Measurements from ENCODE around the gene HTR4. TPM values are rescaled to one million over a fixed set of nuclear protein-coding genes. Genes with fewer than 3 reads are reported as not detected.

HTR4 gene
- total and polyA plus RNA-seq, 7 donors: 0.60 to 16.1 (median 3.1) TPM

GRCh38 chr5:148443998-148444397 lies 210.3 kb downstream of the HTR4 start:
- peak; percentile 66 for DNase-seq
- no peak overlapping the region for H3K4me3 ChIP-seq
- H3K9me3 ChIP-seq: no peaks in the 10 kb centered on the region
- peaks cover 0 to 45% (median 10%) of the 10 kb centered on the region in 4 donors for H3K36me3 ChIP-seq
- no peaks in the 10 kb centered on the region for H3K27me3 ChIP-seq
- intact Hi-C loops (cut with DNase I): loop anchor here (1.0 to 10.0 kb wide), 5 partner anchors 211 to 671 kb away; partner anchors contain the start of gene HTR4
- no peak overlapping the region for H3K27ac ChIP-seq
- peak in 1 of 4 donors; percentile 12 for TF ChIP-seq POLR2AphosphoS5 (IDR thresholded peaks at IDR 0.05)
- TF ChIP-seq EP300 (IDR thresholded peaks at IDR 0.05): no peak
- TF ChIP-seq CTCF (IDR thresholded peaks at IDR 0.05): peak; percentile 59 to 78 (median 65)
- no peak for TF ChIP-seq POLR2A (IDR thresholded peaks at IDR 0.05)
- 19 to 30% methylated on average over 5 of the region's 5 CpGs for WGBS, 2 donors
- peaks cover 0 to 21% (median 0%) of the 10 kb centered on the region in 4 donors for H3K4me1 ChIP-seq

GRCh38 chr5:148443241-148443640 lies 211.1 kb downstream of the HTR4 start:
- Histone ChIP-seq H3K27ac (no peak overlapping the region), H3K27me3 (no peaks in the 10 kb centered on the region), H3K36me3 (peaks cover 0 to 52% (median 10%) of the 10 kb centered on the region in 4 donors), H3K4me1 (peaks cover 0 to 24% (median 0%) of the 10 kb centered on the region in 4 donors), H3K4me3 (no peak overlapping the region), H3K9me3 (no peaks in the 10 kb centered on the region)
- no peak for DNase-seq
- TF ChIP-seq CTCF (IDR thresholded peaks at IDR 0.05) (no peak), EP300 (IDR thresholded peaks at IDR 0.05) (no peak), POLR2A (IDR thresholded peaks at IDR 0.05) (no peak), POLR2AphosphoS5 (IDR thresholded peaks at IDR 0.05) (no peak)
- WGBS, 2 donors: 28 to 68% methylated on average over 1 of the region's 1 CpG
- intact Hi-C loops (cut with DNase I): loop anchor here (5.0 to 10.0 kb wide), 4 partner anchors 212 to 672 kb away; partner anchors contain the start of gene HTR4

GRCh38 chr5:148438933-148439332 lies 215.4 kb downstream of the HTR4 start:
- Histone ChIP-seq H3K4me1 (peaks cover 0 to 11% (median 0%) of the 10 kb centered on the region in 4 donors), H3K36me3 (peaks cover 0 to 94% (median 26%) of the 10 kb centered on the region in 4 donors), H3K27ac (no peak overlapping the region), H3K27me3 (no peaks in the 10 kb centered on the region), H3K9me3 (no peaks in the 10 kb centered on the region), H3K4me3 (no peak overlapping the region)
- intact Hi-C loops (cut with DNase I): no loop called here
- TF ChIP-seq POLR2A (IDR thresholded peaks at IDR 0.05) (no peak), POLR2AphosphoS5 (IDR thresholded peaks at IDR 0.05) (no peak)
- no peak for DNase-seq
- WGBS, 2 donors: 90 to 95% methylated on average over 2 of the region's 2 CpGs

- intact Hi-C loops (cut with DNase I): no loop called here
- peaks cover 0 to 90% (median 28%) of the 10 kb centered on the region in 4 donors for H3K36me3 ChIP-seq
- no peaks in the 10 kb centered on the region for H3K9me3 ChIP-seq
- no peak overlapping the region for H3K4me3 ChIP-seq
- DNase-seq: no peak
- 80 to 89% methylated on average over 6 of the region's 6 CpGs for WGBS, 2 donors
- H3K27me3 ChIP-seq: no peaks in the 10 kb centered on the region
- TF ChIP-seq CTCF (IDR thresholded peaks at IDR 0.05) (no peak), EP300 (IDR thresholded peaks at IDR 0.05) (no peak), POLR2A (IDR thresholded peaks at IDR 0.05) (no peak), POLR2AphosphoS5 (IDR thresholded peaks at IDR 0.05) (no peak)
- no peak overlapping the region for H3K27ac ChIP-seq
- peaks cover 0 to 7% (median 0%) of the 10 kb centered on the region in 4 donors for H3K4me1 ChIP-seq
These were observed 217.1 kb downstream of the HTR4 start for GRCh38 chr5:148437249-148437648.

- H3K27me3 ChIP-seq: no peaks in the 10 kb centered on the region
- WGBS, 2 donors: 27 to 69% methylated on average over 3 of the region's 3 CpGs
- peaks cover 0 to 78% (median 28%) of the 10 kb centered on the region in 4 donors for H3K36me3 ChIP-seq
- peaks cover 0 to 7% (median 0%) of the 10 kb centered on the region in 4 donors for H3K4me1 ChIP-seq
- intact Hi-C loops (cut with DNase I): no loop called here
- no peak for DNase-seq
- H3K4me3 ChIP-seq: no peak overlapping the region
- TF ChIP-seq POLR2AphosphoS5 (IDR thresholded peaks at IDR 0.05) (no peak), POLR2A (IDR thresholded peaks at IDR 0.05) (no peak), EP300 (IDR thresholded peaks at IDR 0.05) (no peak), CTCF (IDR thresholded peaks at IDR 0.05) (no peak)
- H3K27ac ChIP-seq: no peak overlapping the region
- no peaks in the 10 kb centered on the region for H3K9me3 ChIP-seq
These were observed 218.3 kb downstream of the HTR4 start for GRCh38 chr5:148436029-148436428.

Data from sigmoid colon (tissue), 7 donors.